Measurements from ENCODE around the gene MORN4. TPM values are rescaled to one million over a fixed set of nuclear protein-coding genes. Genes with fewer than 3 reads are reported as not detected.
A peak's percentile ranks its signal among the peaks of the same experiment; 100 is the strongest.
"Not testable (repeated sequence)": the region's sequence is repeated elsewhere in the genome, so short reads cannot be mapped to it uniquely, and the experiment has no call there.

The MORN4 gene
- total RNA-seq, 1 experiment from 2014 or later: 13.7 TPM

GRCh38 chr10:97578171-97578844 is 55.0 kb downstream of the MORN4 start:
- Histone ChIP-seq H3K36me3 (replicated peaks; ENCODE audit: control insufficient read depth, insufficient read depth, low read length) (no peaks in the 10 kb centered on the region), H3K4me3 (ENCODE audit: insufficient read depth, low read depth, low read length) (no peak overlapping the region), H3K27me3 (ENCODE audit: control insufficient read depth, insufficient read depth, low read length) (no peaks in the 10 kb centered on the region)
- peak; percentile 64 for DNase-seq

GRCh38 chr10:97577701-97578100 is 55.6 kb downstream of the MORN4 start:
- DNase-seq: peak; percentile 55
- H3K4me3 ChIP-seq (ENCODE audit: insufficient read depth, low read depth, low read length): no peak overlapping the region
- no peaks in the 10 kb centered on the region for H3K36me3 ChIP-seq (replicated peaks; ENCODE audit: control insufficient read depth, insufficient read depth, low read length)
- H3K27me3 ChIP-seq (ENCODE audit: control insufficient read depth, insufficient read depth, low read length): no peaks in the 10 kb centered on the region

- not testable (repeated sequence) for H3K4me3 ChIP-seq (ENCODE audit: insufficient read depth, low read depth, low read length); H3K27me3 ChIP-seq (ENCODE audit: control insufficient read depth, insufficient read depth, low read length); H3K36me3 ChIP-seq (replicated peaks; ENCODE audit: control insufficient read depth, insufficient read depth, low read length); DNase-seq
Observed at GRCh38 chr10:97576487-97576886, 56.8 kb downstream of the MORN4 start.

- DNase-seq: peak; percentile 50
- Histone ChIP-seq H3K36me3 (replicated peaks; ENCODE audit: control insufficient read depth, insufficient read depth, low read length) (no peaks in the 10 kb centered on the region; the same call in 1 of the 2 replicates), H3K4me3 (ENCODE audit: insufficient read depth, low read depth, low read length) (no peak overlapping the region), H3K27me3 (ENCODE audit: control insufficient read depth, insufficient read depth, low read length) (no peaks in the 10 kb centered on the region)
Observed at GRCh38 chr10:97575127-97575668, 58.1 kb downstream of the MORN4 start.

- no peaks in the 10 kb centered on the region; the same call in 1 of the 2 replicates for H3K36me3 ChIP-seq (replicated peaks; ENCODE audit: control insufficient read depth, insufficient read depth, low read length)
- DNase-seq: peak; percentile 59
- no peak overlapping the region for H3K4me3 ChIP-seq (ENCODE audit: insufficient read depth, low read depth, low read length)
Observed at GRCh38 chr10:97574374-97575126, 58.8 kb downstream of the MORN4 start.

GRCh38 chr10:97573672-97574071 is 59.6 kb downstream of the MORN4 start:
- H3K4me3 ChIP-seq (ENCODE audit: insufficient read depth, low read depth, low read length): no peak overlapping the region
- DNase-seq: no peak
- no peaks in the 10 kb centered on the region for H3K27me3 ChIP-seq (ENCODE audit: control insufficient read depth, insufficient read depth, low read length)
- H3K36me3 ChIP-seq (replicated peaks; ENCODE audit: control insufficient read depth, insufficient read depth, low read length): no peaks in the 10 kb centered on the region; the same call in none of the 2 replicates

More at GRCh38 chr10:97574374-97575126, 58.8 kb downstream of the MORN4 start:
- no peaks in the 10 kb centered on the region for H3K27me3 ChIP-seq (ENCODE audit: control insufficient read depth, insufficient read depth, low read length)

GRCh38 chr10:97573021-97573420 is 60.3 kb downstream of the MORN4 start:
- no peaks in the 10 kb centered on the region for H3K27me3 ChIP-seq (ENCODE audit: control insufficient read depth, insufficient read depth, low read length)
- no peak for DNase-seq
- peaks cover 2% of the 10 kb centered on the region for H3K36me3 ChIP-seq (replicated peaks; ENCODE audit: control insufficient read depth, insufficient read depth, low read length)
- H3K4me3 ChIP-seq (ENCODE audit: insufficient read depth, low read depth, low read length): no peak overlapping the region

DNA sequence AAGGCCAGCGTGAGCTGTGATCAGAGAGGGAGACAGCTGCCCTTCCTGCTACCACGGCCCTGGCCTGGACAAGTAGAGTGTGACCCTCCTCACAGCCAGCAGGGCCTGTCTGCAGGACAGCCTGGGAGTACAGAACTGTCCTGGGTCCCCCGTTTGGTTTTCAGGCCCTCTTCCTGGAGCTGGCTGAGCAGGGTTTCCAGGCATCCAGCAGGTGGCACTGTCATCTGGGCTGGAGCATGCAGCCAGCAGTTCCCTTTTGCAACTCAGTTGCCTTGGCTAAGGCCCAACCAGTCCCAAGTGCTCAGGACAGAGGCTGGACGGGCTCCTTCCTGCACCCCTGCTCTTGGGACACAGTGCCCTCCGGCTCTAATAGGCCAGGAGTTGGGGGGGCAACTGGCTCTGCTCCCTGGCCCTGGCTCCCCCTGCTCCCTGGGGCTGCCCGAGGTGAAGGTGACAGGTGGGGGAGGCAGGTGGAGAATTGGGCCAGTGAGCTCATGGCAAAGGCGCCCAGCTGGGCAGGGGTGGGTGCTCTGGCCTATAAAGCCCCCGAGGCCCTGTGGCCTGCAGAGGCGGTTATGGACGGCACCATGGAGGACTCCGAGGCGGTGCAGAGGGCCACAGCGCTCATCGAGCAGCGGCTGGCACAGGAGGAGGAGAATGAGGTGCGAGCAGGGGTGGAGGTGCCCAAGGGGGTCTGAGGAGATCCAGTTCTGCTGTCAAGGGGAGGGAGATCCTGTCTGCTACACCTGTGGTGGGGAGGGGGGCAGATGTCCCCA is 60.9 kb downstream of the MORN4 start, which contains the start of gene ANKRD2:
ANKRD2 (plus strand) TSS at position 566 of the 776 bp plus-strand sequence; CDS start at position 576, 10 bp downstream.
- Histone ChIP-seq H3K4me3 (ENCODE audit: insufficient read depth, low read depth, low read length) (no peak within 1 kb of the TSS), H3K36me3 (replicated peaks; ENCODE audit: control insufficient read depth, insufficient read depth, low read length) (peaks cover 2% of the 10 kb centered on the region), H3K27me3 (ENCODE audit: control insufficient read depth, insufficient read depth, low read length) (no peaks in the 10 kb centered on the region)
- DNase-seq: peak; percentile 93

DNA sequence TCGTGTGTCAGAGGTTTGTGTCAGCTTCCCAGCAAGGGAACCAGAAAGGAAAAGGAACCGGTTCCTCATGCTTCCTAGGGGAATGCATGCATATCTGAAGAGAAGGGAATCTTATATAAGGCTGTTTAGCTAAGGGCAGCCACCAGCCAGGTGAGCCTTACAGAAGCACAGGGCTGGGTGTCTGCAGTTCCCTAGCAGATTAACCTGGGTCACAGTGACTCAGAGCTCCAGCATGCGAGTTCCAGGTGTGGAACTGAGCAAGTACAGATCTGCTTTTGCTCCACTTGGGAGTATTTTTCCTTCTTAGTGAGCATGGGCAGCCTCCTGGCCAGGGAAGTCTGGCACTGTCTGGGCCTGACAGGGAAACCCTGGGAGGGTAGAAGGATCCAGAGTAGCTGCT is 61.7 kb downstream of the MORN4 start:
- Histone ChIP-seq H3K4me3 (ENCODE audit: insufficient read depth, low read depth, low read length) (no peak overlapping the region), H3K36me3 (replicated peaks; ENCODE audit: control insufficient read depth, insufficient read depth, low read length) (peaks cover 2% of the 10 kb centered on the region), H3K27me3 (ENCODE audit: control insufficient read depth, insufficient read depth, low read length) (no peaks in the 10 kb centered on the region)
- DNase-seq: peak; percentile 19

DNA sequence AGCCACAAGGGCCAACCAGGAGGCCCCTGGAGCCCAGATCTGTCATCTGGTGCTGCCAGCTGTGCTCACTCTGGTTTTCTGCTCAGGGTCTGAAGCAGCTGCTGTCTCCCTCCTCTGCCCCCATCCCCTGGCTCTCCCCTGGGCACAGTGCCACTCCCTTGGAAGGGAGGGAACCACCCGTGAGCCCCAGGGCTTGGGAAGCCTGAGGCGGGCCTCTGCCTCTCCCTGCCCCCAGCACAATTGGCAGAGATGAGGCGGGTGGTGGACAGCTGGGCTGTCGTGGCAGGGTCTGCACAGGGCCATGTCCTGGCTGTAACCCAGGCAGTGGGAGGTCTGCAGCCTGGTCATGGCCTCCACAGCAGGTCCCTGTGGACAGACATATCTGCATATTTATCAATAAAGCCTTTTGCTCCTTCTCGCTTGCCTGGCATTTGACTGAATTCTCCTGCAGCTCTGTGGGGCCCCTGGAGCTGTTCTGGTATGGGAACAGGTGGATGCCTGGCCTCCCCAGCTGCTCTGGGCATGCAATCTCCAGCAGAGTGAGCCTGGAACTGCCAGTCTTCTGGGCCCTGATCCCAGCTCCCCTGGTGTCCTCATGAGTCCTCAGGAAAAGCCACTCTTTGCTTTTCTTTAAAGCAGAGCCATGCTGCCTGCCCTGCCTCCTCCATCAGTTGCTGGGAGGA is 62.4 kb downstream of the MORN4 start:
- peaks cover 2% of the 10 kb centered on the region for H3K36me3 ChIP-seq (replicated peaks; ENCODE audit: control insufficient read depth, insufficient read depth, low read length)
- H3K27me3 ChIP-seq (ENCODE audit: control insufficient read depth, insufficient read depth, low read length): no peaks in the 10 kb centered on the region
- H3K4me3 ChIP-seq (ENCODE audit: insufficient read depth, low read depth, low read length): no peak overlapping the region
- DNase-seq: peak; percentile 25

- peak; percentile 22 for DNase-seq
- no peaks in the 10 kb centered on the region for H3K27me3 ChIP-seq (ENCODE audit: control insufficient read depth, insufficient read depth, low read length)
- no peak overlapping the region for H3K4me3 ChIP-seq (ENCODE audit: insufficient read depth, low read depth, low read length)
- H3K36me3 ChIP-seq (replicated peaks; ENCODE audit: control insufficient read depth, insufficient read depth, low read length): peaks cover 2% of the 10 kb centered on the region
Observed at GRCh38 chr10:97570146-97570788, 63.0 kb downstream of the MORN4 start.

DNA sequence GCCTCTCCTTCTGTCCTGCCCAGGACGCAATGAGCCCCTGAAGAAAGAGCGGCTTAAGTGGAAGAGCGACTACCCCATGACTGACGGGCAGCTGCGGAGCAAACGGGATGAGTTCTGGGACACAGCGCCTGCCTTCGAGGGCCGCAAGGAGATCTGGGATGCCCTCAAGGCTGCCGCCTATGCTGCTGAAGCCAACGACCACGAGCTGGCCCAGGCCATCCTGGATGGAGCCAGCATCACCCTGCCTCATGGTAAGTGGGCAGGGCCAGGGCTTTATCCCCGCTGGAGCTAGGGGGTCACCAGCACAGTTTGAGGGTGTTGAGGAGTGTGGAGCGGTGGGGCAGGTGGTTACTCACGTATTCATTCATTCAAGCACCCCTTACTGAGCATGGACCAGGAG is 65.4 kb downstream of the MORN4 start:
- DNase-seq: peak; percentile 38
- no peaks in the 10 kb centered on the region for H3K27me3 ChIP-seq (ENCODE audit: control insufficient read depth, insufficient read depth, low read length)
- peaks cover 2% of the 10 kb centered on the region for H3K36me3 ChIP-seq (replicated peaks; ENCODE audit: control insufficient read depth, insufficient read depth, low read length)
- no peak overlapping the region for H3K4me3 ChIP-seq (ENCODE audit: insufficient read depth, low read depth, low read length)

DNA sequence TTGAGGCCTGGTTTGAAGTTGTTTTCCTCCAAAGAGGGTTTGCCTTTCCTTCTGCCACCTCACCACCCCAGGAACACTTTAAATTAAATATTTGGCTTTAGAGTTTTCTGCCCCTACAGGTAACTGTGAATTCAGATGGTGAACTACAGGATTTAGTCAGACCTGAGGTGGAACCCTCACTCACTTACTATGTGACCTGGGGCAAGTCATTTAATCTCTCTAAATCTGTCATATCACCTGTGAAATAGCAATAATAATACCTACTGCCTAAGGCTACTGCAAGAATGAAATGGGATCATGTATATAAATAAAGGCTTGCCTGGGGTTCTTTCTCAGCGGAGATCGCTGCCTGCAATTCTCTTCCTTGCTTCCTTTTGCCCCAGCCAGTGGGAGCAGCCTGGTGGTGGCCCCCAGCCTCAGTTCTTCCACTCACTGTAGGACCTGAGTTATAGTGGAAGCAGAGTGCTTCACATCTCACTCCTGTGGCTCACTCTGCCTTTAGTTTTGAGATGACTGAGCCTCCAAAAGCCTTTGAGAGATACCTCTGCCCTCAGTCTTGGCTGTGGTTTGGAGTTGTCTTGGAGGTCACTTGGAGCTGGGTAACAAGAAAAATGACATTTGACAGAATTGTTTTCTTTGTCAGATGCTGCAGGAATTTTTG is 66.8 kb downstream of the MORN4 start:
- peak; percentile 8 for DNase-seq
- H3K4me3 ChIP-seq (ENCODE audit: insufficient read depth, low read depth, low read length): no peak overlapping the region
- H3K36me3 ChIP-seq (replicated peaks; ENCODE audit: control insufficient read depth, insufficient read depth, low read length): peaks cover 2% of the 10 kb centered on the region
- H3K27me3 ChIP-seq (ENCODE audit: control insufficient read depth, insufficient read depth, low read length): no peaks in the 10 kb centered on the region
